Hepatocyte (in vitro differentiated cells): ENCODE results near the gene EYS.

ENCODE experiments used
- CTCF ChIP-seq: fragments of 200-600 bp; sonication (generic); IDR thresholded peaks from 2 replicates; pipeline ENCODE4 v1.5.1; 2016; ENCODE audit warnings: antibody characterized with exemption, mild to moderate bottlenecking; ENCODE audit not compliant: poor library complexity
- EZH2 ChIP-seq: fragments of 200-600 bp; sonication (generic); IDR thresholded peaks from 2 replicates; pipeline ENCODE4 v1.6.1; 2016; ENCODE audit warnings: antibody characterized with exemption, mild to moderate bottlenecking, borderline replicate concordance
- EZH2phosphoT487 ChIP-seq: fragments of 200-600 bp; sonication (generic); IDR thresholded peaks from one replicate; pipeline ENCODE4 v1.6.1; 2018; ENCODE audit warnings: antibody characterized with exemption, mild to moderate bottlenecking, low read depth, moderate library complexity; ENCODE audit not compliant: unreplicated experiment, severe bottlenecking

GRCh38 chr6:64890609-64891008 lies 816.4 kb downstream of the EYS start:
- TF ChIP-seq CTCF, result no peak
- no peak for TF ChIP-seq EZH2phosphoT487
- no peak for TF ChIP-seq EZH2
